ENCODE results near the gene TMEM38B.

DNA sequence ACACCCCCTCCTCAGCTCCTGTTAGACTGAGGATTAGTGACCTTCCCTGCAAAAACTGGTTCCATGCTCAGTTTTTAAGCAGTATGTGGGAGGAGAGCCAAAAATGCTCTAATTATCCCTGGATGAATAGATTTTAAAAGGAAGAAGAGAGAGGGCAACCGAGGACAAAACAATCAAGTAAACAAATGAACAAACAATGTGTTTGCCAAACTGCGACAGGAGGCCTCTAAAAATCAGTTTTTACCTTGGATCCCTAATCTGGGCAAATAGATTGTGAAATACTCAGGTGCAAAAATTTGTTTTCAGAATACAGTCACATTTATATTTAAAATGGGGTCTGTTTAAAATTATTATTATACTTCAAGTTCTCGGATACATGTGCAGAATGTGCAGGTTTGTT lies 23.6 kb upstream of the TMEM38B start:
- no peak for TF ChIP-seq POLR2A (IDR thresholded peaks at IDR 0.05; ENCODE audit: low read depth, low read length)
- TF ChIP-seq POLR2AphosphoS5 (IDR thresholded peaks at IDR 0.05; ENCODE audit: low read depth, low read length) = no peak

Data from GM12892 (cell line).